OCI-LY1 (cell line): ENCODE measurements around the gene PLA2G1B.

Experiments
- H2AFZ ChIP-seq: fragments of 200-600 bp; sonication (generic), shearing (Covaris generic); 2 replicates; pipeline ENCODE4 v1.6.0; 2014; ENCODE audit warnings: antibody characterized with exemption, mild to moderate bottlenecking, low read length
- H3F3A ChIP-seq: fragments of 200-600 bp; sonication (generic), shearing (Covaris generic); 2 replicates; pipeline ENCODE4 v1.6.0; 2014; ENCODE audit warnings: mild to moderate bottlenecking, antibody characterized with exemption, low read length, moderate library complexity; ENCODE audit not compliant: insufficient read depth
- H3K27ac ChIP-seq: fragments of 200-600 bp; sonication (generic); 2 replicates; pipeline ENCODE4 v1.5.1; 2014; ENCODE audit warnings: low read length, mixed run types, mild to moderate bottlenecking, low read depth; ENCODE audit not compliant: poor library complexity, severe bottlenecking
- H3K27me3 ChIP-seq: fragments of 200-600 bp; sonication (generic); 2 replicates; pipeline ENCODE4 v1.6.0; 2014; ENCODE audit warnings: antibody characterized with exemption, mild to moderate bottlenecking, low read length, moderate library complexity; ENCODE audit not compliant: insufficient read depth
- H3K36me3 ChIP-seq: fragments of 200-600 bp; sonication (generic); 2 replicates; pipeline ENCODE4 v1.6.1; 2014; ENCODE audit warnings: mild to moderate bottlenecking, antibody characterized with exemption, low read length, moderate library complexity, mixed read lengths; ENCODE audit not compliant: insufficient read depth
- H3K4me1 ChIP-seq: fragments of 200-600 bp; sonication (generic); 2 replicates; pipeline ENCODE4 v1.5.1; 2014; ENCODE audit warnings: mild to moderate bottlenecking, low read length, moderate library complexity; ENCODE audit not compliant: insufficient read depth, severe bottlenecking
- H3K4me2 ChIP-seq: fragments of 200-600 bp; sonication (generic), shearing (Covaris generic); 2 replicates; pipeline ENCODE4 v1.6.1; 2014; ENCODE audit warnings: low read length
- H3K4me3 ChIP-seq: fragments of 200-600 bp; sonication (generic); 2 replicates; pipeline ENCODE4 v1.5.1; 2014; ENCODE audit warnings: low read length, low read depth, mild to moderate bottlenecking, mixed read lengths; ENCODE audit not compliant: poor library complexity, severe bottlenecking
- H3K79me2 ChIP-seq: fragments of 200-600 bp; shearing (Covaris generic); 2 replicates; pipeline ENCODE4 v1.6.1; 2016; ENCODE audit warnings: mixed run types, low read length, mixed read lengths; ENCODE audit not compliant: insufficient read depth
- H3K9ac ChIP-seq: fragments of 200-600 bp; sonication (generic), shearing (Covaris generic); 2 replicates; pipeline ENCODE4 v1.6.1; 2014; ENCODE audit warnings: mild to moderate bottlenecking, low read length, mixed read lengths
- H3K9me2 ChIP-seq: fragments of 200-600 bp; sonication (generic), shearing (Covaris generic); 2 replicates; pipeline ENCODE4 v1.6.1; 2014; ENCODE audit warnings: low read depth, mild to moderate bottlenecking, low read length, mixed read lengths
- H3K9me3 ChIP-seq: fragments of 200-600 bp; shearing (Covaris generic); 2 replicates; pipeline ENCODE4 v1.6.1; 2014; ENCODE audit warnings: low read length, mixed read lengths
- H4K20me1 ChIP-seq: fragments of 200-600 bp; sonication (generic), shearing (Covaris generic); 2 replicates; pipeline ENCODE4 v1.6.0; 2016; ENCODE audit warnings: mild to moderate bottlenecking, low read length; ENCODE audit not compliant: insufficient read depth
- EZH2 ChIP-seq: fragments of 200-600 bp; sonication (generic), shearing (Covaris generic); IDR thresholded peaks from 2 replicates; pipeline ENCODE4 v1.8.0; 2017; ENCODE audit warnings: borderline replicate concordance, mixed run types, mild to moderate bottlenecking, antibody characterized with exemption, low read length, moderate library complexity, mixed read lengths
- TF ChIP-seq, protein P1 (sequence below): fragments of 200-600 bp; sonication (generic), shearing (Covaris generic); IDR thresholded peaks from 2 replicates; pipeline ENCODE4 v1.5.1; 2017; ENCODE audit warnings: mild to moderate bottlenecking, antibody characterized with exemption, low read length, moderate library complexity, mixed read lengths

PLA2G1B gene

GRCh38 chr12:120353136-120353535, 25.6 kb upstream of the PLA2G1B start:
- Histone ChIP-seq H3K27ac (no peak overlapping the region), H3F3A (no peaks in the 10 kb centered on the region), H3K27me3 (no peaks in the 10 kb centered on the region), H2AFZ (no peak overlapping the region), H4K20me1 (no peaks in the 10 kb centered on the region), H3K4me3 (no peak overlapping the region), H3K4me2 (no peak overlapping the region), H3K9me2 (no peaks in the 10 kb centered on the region), H3K79me2 (no peaks in the 10 kb centered on the region), H3K36me3 (no peaks in the 10 kb centered on the region), H3K9me3 (no peaks in the 10 kb centered on the region), H3K9ac (no peak overlapping the region), H3K4me1 (no peaks in the 10 kb centered on the region)
- TF ChIP-seq, protein P1, sequence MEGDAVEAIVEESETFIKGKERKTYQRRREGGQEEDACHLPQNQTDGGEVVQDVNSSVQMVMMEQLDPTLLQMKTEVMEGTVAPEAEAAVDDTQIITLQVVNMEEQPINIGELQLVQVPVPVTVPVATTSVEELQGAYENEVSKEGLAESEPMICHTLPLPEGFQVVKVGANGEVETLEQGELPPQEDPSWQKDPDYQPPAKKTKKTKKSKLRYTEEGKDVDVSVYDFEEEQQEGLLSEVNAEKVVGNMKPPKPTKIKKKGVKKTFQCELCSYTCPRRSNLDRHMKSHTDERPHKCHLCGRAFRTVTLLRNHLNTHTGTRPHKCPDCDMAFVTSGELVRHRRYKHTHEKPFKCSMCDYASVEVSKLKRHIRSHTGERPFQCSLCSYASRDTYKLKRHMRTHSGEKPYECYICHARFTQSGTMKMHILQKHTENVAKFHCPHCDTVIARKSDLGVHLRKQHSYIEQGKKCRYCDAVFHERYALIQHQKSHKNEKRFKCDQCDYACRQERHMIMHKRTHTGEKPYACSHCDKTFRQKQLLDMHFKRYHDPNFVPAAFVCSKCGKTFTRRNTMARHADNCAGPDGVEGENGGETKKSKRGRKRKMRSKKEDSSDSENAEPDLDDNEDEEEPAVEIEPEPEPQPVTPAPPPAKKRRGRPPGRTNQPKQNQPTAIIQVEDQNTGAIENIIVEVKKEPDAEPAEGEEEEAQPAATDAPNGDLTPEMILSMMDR, result no peak
- no peak for TF ChIP-seq EZH2

DNA sequence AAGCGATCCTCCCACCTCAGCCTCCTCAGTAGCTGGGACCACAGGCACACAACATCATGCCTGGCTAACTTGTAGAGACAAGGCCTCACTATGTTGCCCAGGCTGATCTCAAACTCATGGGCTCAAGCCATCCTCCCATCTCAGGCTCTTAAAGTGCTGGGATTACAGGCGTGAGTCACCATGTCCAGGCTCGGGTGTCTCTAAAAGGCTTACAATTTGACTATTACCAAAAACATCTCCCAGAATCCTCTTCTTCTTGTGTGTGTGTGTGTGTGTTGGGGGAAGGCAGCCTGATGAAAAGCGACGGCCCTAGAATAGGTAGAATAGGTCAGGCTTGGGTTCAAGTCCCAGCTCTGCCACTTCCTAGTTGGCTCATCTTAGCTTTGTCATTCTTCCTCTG, 24.5 kb upstream of the PLA2G1B start:
- H4K20me1 ChIP-seq, result no peaks in the 10 kb centered on the region
- no peak overlapping the region for H3K4me3 ChIP-seq
- no peak overlapping the region for H3K9ac ChIP-seq
- H3K9me3 ChIP-seq, result no peaks in the 10 kb centered on the region
- no peaks in the 10 kb centered on the region for H3K27me3 ChIP-seq
- H3K79me2 ChIP-seq, result no peaks in the 10 kb centered on the region
- no peak for TF ChIP-seq EZH2
- TF ChIP-seq, protein P1, result no peak
- H3K36me3 ChIP-seq, result no peaks in the 10 kb centered on the region
- no peaks in the 10 kb centered on the region for H3K9me2 ChIP-seq
- H3K4me1 ChIP-seq, result no peaks in the 10 kb centered on the region
- H3K4me2 ChIP-seq, result no peak overlapping the region
- no peak overlapping the region for H3K27ac ChIP-seq
- H2AFZ ChIP-seq, result no peak overlapping the region
- no peaks in the 10 kb centered on the region for H3F3A ChIP-seq

GRCh38 chr12:120350576-120351350, 23.2 kb upstream of the PLA2G1B start:
- Histone ChIP-seq H3K27ac (no peak overlapping the region), H3K36me3 (no peaks in the 10 kb centered on the region), H3K9me2 (no peaks in the 10 kb centered on the region), H3K79me2 (no peaks in the 10 kb centered on the region), H3K4me2 (no peak overlapping the region), H3K9me3 (no peaks in the 10 kb centered on the region), H3F3A (no peaks in the 10 kb centered on the region), H4K20me1 (no peaks in the 10 kb centered on the region), H3K4me3 (no peak overlapping the region), H2AFZ (no peak overlapping the region), H3K27me3 (no peaks in the 10 kb centered on the region), H3K9ac (no peak overlapping the region), H3K4me1 (no peaks in the 10 kb centered on the region)
- TF ChIP-seq, protein P1, result no peak
- no peak for TF ChIP-seq EZH2
